Parathyroid adenoma (tissue), 2 donors: Measurements from ENCODE around the gene HLX.

Experiments
- H2AFZ ChIP-seq: fragments of 300-600 bp; sonication (generic); one replicate; pipeline ENCODE4 v1.7.0; 2017; ENCODE audit warnings: antibody characterized with exemption, mild to moderate bottlenecking
- H3K27ac ChIP-seq: fragments of 300-600 bp; sonication (generic); one replicate; pipeline ENCODE4 v1.7.0; 2017
- H3K27me3 ChIP-seq: fragments of 300-600 bp; sonication (generic); one replicate; pipeline ENCODE4 v1.7.0; 2017; ENCODE audit warnings: low read length; ENCODE audit not compliant: control insufficient read depth, insufficient read depth
- H3K36me3 ChIP-seq: fragments of 300-600 bp; sonication (generic); one replicate; pipeline ENCODE4 v1.7.0; 2017; ENCODE audit warnings: low read length; ENCODE audit not compliant: control insufficient read depth, insufficient read depth
- H3K4me1 ChIP-seq: fragments of 300-600 bp; sonication (generic); one replicate; pipeline ENCODE4 v1.7.0; 2017; ENCODE audit warnings: control low read depth
- H3K4me2 ChIP-seq: fragments of 300-600 bp; sonication (generic); one replicate; pipeline ENCODE4 v1.7.0; 2017; ENCODE audit warnings: low read length
- H3K4me3 ChIP-seq: fragments of 300-600 bp; sonication (generic); one replicate; pipeline ENCODE4 v1.7.0; 2017; ENCODE audit warnings: low read depth, low read length
- H3K79me2 ChIP-seq: fragments of 300-600 bp; sonication (generic); one replicate; pipeline ENCODE4 v1.7.0; 2017; ENCODE audit warnings: control low read depth
- H3K9ac ChIP-seq: fragments of 300-600 bp; sonication (generic); one replicate; pipeline ENCODE4 v1.7.0; 2017; ENCODE audit warnings: mild to moderate bottlenecking
- H3K9me3 ChIP-seq: fragments of 300-600 bp; sonication (generic); one replicate; pipeline ENCODE4 v1.7.0; 2017; ENCODE audit warnings: low read length; ENCODE audit not compliant: control insufficient read depth
- TF ChIP-seq, protein P1 (sequence below): fragments of 300-600 bp; sonication (generic); IDR thresholded peaks from one replicate; pipeline ENCODE4 v1.7.0; 2017; ENCODE audit warnings: antibody characterized with exemption, mild to moderate bottlenecking
- donor health status: primary hyperparathyroidism.

Gene HLX

DNA sequence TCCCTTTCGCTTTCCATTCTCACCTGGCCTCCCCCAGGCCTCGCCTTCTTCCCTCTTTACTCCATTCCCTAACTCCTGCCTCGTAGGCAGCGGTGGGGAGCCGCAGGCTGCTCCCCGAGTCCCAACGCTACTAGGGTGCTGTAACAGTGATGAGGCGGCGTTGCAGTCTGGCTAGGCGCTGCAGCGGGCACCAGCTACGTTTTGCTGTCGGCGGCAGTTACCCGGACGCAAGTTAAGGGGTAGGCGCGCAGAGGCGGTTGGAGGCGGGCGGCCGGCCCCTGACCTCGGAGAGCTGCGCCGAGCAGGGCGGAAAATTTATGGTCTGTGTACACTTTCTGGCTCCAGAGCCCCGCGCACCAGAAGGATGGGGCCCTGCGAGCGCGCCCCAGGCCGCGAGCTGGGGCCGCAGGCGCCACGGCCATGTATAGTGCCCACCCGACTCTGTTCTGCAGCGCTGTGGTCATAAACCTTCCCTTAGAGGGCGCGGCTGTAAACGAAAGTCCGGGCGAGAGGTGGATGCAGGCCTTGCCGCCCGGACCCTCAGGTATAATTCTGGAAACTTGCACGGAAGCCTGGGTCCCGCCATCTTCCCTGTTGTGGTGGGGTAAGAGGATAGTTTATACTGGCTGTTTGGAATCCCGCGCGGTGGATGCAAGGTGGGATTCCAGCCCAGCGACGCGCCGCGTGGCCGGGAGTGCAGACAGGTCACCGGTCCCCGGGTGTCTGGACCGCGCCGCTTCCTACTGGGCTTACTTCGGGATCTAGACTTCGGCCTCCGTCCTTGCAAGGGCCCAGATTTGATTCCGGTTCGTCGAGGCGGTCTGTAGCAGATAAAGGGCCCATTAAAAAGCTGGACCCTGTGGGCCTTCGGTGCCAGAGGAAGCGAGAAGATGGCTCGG lies 15.0 kb downstream of the HLX start:
- Histone ChIP-seq H3K36me3 (no peaks in the 10 kb centered on the region), H3K9me3 (no peaks in the 10 kb centered on the region), H3K79me2 (no peaks in the 10 kb centered on the region), H3K9ac (no peak overlapping the region), H2AFZ (no peak overlapping the region), H3K4me1 (no peaks in the 10 kb centered on the region), H3K27me3 (peaks cover 19% of the 10 kb centered on the region), H3K4me2 (peak overlapping the region; percentile 80), H3K27ac (no peak overlapping the region), H3K4me3 (no peak overlapping the region)
- TF ChIP-seq, protein P1, sequence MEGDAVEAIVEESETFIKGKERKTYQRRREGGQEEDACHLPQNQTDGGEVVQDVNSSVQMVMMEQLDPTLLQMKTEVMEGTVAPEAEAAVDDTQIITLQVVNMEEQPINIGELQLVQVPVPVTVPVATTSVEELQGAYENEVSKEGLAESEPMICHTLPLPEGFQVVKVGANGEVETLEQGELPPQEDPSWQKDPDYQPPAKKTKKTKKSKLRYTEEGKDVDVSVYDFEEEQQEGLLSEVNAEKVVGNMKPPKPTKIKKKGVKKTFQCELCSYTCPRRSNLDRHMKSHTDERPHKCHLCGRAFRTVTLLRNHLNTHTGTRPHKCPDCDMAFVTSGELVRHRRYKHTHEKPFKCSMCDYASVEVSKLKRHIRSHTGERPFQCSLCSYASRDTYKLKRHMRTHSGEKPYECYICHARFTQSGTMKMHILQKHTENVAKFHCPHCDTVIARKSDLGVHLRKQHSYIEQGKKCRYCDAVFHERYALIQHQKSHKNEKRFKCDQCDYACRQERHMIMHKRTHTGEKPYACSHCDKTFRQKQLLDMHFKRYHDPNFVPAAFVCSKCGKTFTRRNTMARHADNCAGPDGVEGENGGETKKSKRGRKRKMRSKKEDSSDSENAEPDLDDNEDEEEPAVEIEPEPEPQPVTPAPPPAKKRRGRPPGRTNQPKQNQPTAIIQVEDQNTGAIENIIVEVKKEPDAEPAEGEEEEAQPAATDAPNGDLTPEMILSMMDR, result no peak

- no peak overlapping the region for H3K4me2 ChIP-seq
- H3K27me3 ChIP-seq, result peaks cover 19% of the 10 kb centered on the region
Observed at GRCh38 chr1:220894924-220895256, 15.6 kb downstream of the HLX start.

GRCh38 chr1:220895412-220895946 lies 16.2 kb downstream of the HLX start:
- TF ChIP-seq, protein P1, result no peak
- Histone ChIP-seq H3K36me3 (no peaks in the 10 kb centered on the region), H2AFZ (no peak overlapping the region), H3K9me3 (no peaks in the 10 kb centered on the region), H3K9ac (no peak overlapping the region), H3K27ac (no peak overlapping the region), H3K4me1 (no peaks in the 10 kb centered on the region), H3K79me2 (no peaks in the 10 kb centered on the region), H3K4me3 (no peak overlapping the region), H3K4me2 (no peak overlapping the region), H3K27me3 (peaks cover 19% of the 10 kb centered on the region)

More at GRCh38 chr1:220894924-220895256, 15.6 kb downstream of the HLX start:
- no peak overlapping the region for H2AFZ ChIP-seq
- TF ChIP-seq, protein P1, result no peak
- no peaks in the 10 kb centered on the region for H3K4me1 ChIP-seq
- no peak overlapping the region for H3K27ac ChIP-seq
- no peaks in the 10 kb centered on the region for H3K36me3 ChIP-seq
- no peaks in the 10 kb centered on the region for H3K79me2 ChIP-seq
- no peak overlapping the region for H3K4me3 ChIP-seq
- no peak overlapping the region for H3K9ac ChIP-seq
- no peaks in the 10 kb centered on the region for H3K9me3 ChIP-seq

GRCh38 chr1:220896092-220896491 lies 16.8 kb downstream of the HLX start:
- Histone ChIP-seq H3K4me2 (no peak overlapping the region), H3K9ac (no peak overlapping the region), H3K36me3 (no peaks in the 10 kb centered on the region), H3K27ac (no peak overlapping the region), H3K4me1 (no peaks in the 10 kb centered on the region), H3K79me2 (no peaks in the 10 kb centered on the region), H3K27me3 (peaks cover 19% of the 10 kb centered on the region), H3K9me3 (no peaks in the 10 kb centered on the region), H2AFZ (no peak overlapping the region), H3K4me3 (no peak overlapping the region)
- TF ChIP-seq, protein P1, result no peak
